Activated CD8-positive, alpha-beta memory T cell treated with anti-CD3 and anti-CD28 coated beads, Interleukin-2, amount 50 U/mL, for 24 hours (primary cell): ENCODE measurements around the gene BRD7.

Source experiments
- DNase-seq: peaks from one replicate; pipeline ENCODE4 v3.0.0-alpha.2; 2020; ENCODE audit errors: extremely low read depth

Gene BRD7

DNA sequence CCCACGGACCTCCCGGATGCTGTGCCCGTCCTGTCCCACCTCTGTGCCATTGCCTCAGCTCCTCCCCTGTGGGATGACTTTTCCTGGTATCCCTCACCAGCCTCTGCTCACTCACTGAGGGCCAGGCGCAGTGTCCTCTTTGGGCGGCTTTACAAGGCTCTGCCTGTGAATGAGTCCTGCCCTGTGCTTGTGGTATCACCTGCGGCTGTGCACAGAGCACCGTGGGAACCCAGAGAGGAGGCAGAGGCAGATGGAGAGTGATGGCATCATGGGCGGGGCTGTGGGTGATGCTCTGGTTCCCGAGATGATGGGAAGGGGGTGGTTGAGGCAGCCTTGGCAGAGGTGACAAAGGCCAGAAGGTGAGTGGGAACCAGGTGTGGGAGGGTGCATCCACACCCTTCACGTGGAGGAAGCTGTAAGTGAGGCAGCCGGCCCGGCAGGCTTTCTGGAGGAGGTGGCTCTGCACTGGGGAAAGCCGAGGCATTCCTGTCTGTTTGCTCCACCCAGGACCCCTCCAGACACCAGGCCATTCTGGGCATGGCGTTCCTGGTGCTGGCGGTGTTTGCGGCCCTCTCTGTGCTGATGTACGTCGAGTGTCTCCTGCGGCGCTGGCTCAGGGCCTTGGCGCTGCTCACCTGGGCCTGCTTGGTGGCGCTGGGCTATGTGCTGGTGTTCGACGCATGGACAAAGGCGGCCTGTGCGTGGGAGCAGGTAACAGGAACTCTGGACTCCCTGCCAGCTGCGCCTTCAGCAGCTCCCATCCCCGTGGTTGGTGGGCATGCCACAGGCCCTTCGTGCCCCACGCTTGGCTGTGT is 78.6 kb downstream of the BRD7 start:
- DNase-seq, result no peak

DNA sequence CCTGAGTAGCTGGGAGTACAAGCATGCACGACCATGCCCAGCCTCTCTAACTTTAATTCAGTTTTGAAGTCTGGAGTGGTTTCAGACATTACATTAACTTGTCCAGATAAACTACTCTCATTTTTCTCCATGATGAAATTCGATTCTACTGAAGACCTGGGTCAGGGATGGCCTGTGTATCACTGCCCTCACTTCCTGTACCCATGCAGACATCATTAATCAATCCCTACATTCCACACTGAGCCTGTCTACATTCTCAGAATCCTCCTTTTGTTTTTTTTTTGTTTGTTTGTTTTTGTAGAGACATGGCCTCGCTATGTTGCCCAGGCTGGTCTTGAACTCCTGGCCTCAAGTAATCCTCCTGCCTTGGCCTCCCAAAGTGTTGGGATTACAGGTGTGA is 79.9 kb downstream of the BRD7 start:
- no peak for DNase-seq

DNA sequence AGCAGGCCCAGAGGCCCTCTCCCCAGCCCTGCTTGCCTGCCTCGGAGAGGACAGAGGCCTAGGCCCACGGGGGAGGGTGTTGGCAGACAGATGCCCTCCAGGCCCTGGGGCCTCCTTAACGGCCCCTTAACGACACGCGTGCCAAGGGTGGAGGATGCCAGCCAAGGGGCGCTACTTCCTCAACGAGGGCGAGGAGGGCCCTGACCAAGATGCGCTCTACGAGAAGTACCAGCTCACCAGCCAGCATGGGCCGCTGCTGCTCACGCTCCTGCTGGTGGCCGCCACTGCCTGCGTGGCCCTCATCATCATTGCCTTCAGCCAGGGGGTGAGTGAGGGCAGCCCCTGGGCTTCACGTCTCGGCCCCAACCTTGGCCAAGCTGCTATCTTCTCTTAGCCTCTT is 80.8 kb downstream of the BRD7 start:
- no peak for DNase-seq

DNA sequence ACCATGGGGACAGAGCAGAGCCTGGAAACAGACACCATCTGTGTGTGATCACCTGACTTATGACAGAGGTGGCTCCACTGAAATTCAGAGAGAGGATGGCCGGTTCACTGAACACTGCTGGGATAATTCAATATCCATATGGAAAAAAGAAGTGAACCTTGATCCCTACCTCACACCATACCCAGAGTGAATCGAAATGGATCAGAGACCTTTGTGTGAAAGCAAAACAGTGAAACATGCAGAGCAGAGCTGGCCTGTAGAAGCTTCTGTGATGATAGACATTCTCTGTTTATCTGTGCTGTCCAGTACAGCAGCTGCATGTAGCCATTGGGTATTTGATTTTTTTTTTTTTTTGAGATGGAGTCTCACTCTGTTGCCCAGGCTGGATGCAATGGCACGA is 82.1 kb downstream of the BRD7 start:
- no peak for DNase-seq

DNA sequence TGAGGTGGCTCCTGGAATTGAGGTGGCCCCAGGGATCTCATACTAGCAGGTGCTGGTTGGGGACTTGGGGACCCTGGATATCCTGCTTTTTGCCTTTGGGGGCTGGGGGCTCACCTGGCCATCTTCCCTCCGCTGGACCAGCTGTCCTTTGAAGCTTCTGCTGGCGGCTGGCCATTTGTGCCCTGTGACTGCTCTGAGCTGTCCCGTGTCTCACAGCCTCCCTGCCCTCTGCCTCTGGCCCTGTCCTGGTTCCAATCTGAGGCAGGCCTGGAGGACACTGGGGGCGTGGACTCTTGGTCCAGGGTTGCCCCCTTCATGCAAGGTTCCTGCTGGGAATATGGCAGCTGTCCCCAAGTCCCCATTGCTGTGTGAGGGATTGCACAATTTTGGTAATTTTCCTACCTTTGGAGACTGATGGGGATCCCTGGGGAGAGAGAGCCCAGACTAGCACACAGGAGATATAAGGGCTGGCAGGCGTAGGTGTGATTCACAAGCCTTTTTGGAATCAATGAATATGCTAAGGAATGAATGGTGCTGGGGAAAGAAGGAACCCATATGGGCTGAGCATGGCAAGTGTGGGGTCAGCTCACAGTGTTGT is 83.3 kb downstream of the BRD7 start:
- no peak for DNase-seq

DNA sequence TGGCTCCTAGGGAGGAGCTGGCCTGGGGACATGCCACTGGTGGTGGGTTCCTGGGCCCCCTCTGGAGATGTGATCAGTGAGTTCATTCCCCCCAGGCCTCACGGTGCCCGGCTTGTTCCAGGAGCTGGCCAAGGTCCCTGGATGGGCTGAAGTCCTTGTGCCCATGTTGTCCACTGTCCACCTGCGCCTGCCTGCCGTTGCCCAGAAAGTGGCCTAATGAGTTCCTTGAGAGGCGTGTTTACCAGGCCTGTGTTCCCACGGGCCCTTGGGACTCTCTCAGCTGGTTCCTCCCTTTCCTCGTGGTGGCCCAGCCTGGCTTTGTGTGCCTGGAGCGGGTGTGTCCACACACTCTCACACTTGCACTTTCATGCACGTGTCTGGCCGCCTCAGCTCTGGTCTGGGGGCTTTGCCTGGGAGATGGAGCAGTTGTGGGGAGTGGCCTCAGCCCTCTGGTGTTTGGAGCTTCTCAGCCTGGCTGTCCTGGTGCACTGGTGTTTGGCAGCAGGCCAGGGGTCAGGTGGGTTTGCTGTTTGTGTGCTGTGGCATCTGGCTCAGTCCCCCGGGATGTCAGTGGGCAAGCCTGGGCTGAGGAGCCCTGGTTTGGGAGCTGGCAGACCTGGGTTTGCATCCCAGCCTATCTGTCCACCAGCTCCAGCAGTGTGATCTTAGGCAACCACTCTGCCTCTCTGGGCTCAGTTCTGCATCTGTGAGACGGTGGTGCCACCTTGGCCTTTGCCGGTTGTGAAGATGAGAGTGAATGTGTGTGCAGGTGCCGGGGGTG is 84.5 kb downstream of the BRD7 start:
- no peak for DNase-seq

DNA sequence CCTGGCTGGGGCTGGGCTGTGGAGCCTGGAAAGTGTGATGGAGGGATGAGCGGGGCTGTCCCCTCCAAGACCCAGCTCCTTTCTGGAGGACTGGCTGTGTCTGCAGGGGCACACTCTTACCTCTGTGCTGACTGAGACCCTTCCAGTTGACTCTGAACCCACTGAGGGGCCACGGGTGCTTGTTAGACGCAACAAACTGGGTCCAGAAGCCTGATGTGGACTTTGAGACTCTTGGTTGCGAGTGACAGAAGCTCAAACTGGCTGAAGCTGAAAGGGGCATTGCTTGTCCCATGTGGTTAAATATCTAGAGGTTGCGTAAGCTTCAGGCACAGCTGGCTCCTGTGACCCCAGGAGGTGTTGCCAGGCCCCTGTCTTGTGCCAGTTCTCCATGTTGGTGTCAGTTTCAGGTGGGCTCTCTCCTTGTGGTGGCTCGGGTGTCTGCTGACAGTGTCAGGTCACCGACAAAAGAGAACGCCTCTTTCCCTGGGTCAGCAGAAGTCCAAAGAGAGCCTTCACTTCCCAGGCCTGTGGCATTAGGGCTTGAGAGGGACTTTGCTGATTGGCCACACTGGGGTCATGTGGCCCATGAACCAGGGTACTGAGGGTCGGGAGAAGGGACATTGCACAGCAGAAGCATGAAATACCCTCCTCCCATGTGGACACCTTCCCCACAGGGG is 85.7 kb downstream of the BRD7 start:
- DNase-seq, result no peak

DNA sequence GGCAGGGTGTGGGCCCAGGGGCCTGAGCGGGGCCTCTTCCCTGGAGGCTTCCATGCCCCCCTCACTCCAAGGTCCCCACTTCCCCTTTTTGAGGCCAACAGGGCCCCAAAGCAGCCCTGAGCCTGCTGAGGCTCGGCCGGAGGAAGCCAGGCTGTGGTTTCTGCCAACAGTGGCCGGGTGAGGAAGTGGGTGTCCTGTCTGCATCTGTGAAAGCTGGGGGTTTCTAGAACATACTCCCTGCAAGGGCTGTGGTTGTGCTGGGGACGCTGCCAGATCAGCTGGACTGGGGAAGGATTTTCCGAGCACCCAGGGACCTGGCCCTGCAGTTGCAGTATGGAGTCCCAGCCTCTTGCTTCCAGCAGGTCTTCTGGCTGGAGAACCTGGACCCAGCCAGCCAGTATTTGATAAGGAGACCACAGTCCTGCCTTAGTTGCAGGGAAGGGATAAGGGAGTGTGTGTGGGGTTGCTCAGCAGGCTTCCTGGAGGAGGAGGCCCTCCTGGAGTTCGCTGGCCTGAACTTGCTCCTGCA is 86.7 kb downstream of the BRD7 start:
- no peak for DNase-seq

DNA sequence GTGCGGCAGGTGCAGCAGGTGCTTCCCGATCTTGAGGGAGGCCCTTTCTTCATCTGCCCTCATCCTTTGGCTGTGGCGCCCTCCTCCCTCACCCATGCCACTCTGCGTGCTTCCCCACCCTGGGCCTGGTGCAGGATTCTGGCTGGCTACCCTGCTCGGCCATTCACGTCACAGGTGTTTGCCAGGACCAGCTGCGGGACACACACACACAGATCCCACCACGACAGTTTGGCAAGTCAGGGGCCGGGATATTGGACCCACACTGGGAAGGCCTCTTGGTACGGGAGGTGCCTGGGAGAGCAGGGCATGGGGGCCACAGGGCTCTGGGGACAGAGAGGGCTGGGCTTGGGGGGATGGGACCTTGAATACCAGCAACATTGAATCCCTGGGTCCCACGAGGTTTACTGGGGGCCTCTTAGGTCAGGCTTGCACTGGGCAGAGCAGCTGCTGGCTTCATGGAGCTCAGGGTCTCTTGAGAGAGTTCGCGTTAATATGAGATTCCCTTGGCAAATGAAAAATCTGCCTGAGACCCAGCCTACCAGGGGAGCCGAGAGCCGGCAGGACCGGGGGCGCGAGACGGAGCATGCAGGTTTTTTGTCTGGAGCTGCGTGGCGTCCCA is 87.3 kb downstream of the BRD7 start:
- no peak for DNase-seq

DNA sequence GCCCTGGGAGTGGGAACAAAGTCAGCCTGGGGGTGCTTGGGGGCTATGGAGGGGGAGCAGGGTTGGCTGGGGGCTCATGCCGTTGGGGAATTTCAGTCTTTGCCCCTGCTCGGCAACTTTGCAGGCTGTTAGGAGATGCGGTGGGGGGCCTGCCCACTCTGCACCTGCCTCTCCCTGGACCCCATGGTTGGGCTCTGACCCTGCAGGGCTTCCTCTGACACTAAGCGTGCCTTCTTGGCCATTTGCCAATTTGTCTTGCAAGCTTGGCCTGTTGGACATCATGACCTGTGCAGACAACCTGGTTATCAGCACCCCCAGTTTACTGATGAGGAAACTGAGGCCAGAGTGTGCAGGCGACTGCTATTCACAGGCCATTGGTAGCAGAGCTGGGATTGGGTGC is 87.9 kb downstream of the BRD7 start:
- no peak for DNase-seq

DNA sequence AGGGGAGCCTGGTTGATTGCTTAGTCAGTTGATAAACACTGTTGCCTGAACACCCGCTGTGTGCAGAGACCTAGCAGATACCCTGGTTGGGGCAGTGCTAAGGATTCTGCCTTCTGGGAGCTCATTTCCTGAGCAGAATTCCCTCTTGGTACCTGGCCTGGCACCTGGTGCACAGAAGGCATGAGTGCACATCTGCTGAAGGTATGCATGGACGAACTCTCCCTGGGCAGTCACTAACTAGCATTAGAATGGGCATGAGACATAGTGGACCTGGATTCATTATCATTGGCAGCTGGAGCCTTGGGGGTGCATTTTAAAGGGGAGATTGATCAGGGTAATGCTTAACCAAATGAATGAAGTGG is 89.3 kb downstream of the BRD7 start:
- DNase-seq, result no peak

DNA sequence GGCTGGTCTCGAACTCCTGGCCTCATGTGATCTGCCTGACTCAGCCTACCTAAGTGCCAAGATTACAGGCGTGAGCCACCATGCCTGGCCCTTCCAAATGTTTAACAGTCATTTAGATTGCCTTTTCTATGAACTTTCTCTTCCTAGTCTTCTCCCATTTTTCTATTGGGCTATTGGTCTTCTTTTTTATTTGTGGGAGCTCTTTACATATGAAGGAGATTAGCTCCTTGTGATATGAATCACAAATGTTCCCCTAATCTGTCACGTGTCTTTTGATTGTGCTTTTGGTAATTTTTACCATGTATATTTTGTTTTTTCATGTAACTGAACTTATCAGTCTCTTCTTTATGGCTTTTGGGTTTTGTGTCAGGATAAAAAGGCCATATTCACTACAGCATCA is 90.5 kb downstream of the BRD7 start:
- DNase-seq, result no peak

DNA sequence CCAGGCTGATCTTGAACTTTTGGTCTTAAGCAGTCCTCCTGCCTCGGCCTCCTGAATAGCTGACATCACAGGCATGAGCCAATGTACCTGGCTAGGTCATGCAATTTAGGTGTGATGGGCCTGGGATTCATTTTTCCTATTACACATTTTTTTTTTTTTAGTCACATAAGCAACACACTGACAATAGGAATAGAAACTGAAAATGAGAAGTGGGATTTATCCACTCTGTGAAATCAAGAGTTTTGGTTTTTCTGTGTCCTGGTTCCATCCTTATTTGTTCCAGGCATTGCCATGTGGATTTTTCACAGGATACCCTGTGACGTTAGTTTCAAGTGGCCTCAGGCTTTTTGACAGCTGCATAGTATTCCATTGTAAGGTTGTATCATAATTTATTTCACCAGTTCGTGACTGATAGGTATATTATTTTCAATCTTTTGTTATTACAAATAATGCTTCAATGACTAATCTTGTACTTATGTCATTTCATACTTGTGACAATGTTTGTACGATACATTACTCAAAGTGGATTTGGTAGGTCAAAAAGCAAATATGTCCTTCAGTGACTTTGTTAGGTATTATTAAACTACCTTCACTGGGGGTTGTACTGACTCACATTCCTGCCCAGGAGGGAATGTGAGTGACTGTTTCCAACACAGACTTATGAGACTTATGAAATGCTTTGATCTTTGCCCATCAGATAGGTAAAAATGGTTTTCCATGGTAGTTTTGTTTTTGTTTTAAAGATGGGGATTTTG is 91.8 kb downstream of the BRD7 start:
- DNase-seq, result no peak

DNA sequence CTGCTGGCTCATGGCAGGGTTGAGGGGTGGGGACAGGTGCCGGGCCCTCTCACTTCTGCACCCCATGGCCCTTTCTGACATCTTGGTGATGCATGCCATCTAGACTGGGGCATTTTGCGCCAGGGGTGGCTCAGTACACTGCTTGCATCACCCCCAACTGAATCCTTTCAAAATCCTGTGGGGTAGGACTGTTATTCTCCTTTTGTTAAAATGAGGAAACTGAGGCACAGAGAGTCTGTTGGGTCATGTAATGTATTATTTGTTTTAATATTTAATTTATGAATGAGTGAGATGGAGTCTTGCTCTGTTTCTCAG is 92.5 kb downstream of the BRD7 start:
- no peak for DNase-seq

DNA sequence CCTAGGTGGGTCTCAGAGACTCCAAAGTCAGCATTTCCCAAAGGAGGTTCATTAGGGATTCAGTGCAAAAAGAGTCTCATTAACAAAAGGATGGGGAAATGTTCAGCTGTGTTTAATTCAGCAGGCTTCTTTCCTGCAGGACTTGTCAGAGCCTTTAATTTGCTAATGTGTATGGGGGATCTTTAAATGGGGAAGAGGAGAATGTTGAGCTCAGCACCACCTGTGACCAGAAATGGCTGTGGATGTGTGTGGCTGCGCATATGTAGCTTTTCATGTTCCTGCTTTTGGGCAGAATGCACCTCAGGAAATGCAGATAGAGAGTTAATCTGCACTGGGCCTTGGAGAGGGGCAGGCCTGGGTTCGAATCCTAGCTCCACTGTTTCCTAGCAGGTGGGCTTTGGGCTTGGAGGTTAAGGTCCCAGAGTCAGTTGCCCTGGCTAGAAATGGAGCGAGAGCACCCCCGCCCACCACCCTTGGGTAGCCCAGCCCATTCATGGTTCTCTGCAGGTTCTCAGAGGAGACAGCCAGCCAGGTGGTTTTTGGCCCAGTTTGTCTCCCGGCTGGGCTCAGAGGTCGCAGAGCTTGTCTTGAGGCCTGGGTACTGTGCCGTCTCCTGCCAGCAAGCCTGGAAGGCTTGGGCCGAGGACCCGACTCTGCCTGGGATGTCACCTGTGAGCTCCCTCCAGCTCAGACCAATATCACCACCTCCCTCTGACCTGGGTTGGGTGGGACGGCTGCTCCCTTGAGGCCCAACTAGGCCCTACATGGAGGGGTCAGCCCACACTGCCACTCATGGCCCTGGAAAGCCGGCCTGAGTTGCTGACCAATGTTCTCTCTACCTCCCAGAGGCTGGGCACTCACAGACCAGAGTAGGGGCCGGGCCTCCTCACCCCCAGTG is 93.1 kb downstream of the BRD7 start:
- DNase-seq, result no peak

DNA sequence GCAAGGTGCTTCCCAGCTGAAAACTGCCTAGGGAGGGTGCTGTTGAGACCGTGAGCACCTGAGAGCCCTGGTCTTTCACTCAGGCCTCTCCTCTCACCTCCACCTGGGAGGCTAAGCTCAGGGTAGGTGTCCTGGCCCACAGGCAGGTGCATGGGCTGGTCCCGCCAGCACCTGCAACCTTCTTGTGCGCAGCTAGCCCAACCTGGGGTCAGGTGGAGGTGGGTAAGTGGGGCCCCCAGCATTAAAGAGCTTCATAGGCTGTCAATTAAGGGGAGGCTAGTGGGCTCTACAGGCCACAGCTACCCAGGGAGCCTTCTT is 93.7 kb downstream of the BRD7 start:
- no peak for DNase-seq

DNA sequence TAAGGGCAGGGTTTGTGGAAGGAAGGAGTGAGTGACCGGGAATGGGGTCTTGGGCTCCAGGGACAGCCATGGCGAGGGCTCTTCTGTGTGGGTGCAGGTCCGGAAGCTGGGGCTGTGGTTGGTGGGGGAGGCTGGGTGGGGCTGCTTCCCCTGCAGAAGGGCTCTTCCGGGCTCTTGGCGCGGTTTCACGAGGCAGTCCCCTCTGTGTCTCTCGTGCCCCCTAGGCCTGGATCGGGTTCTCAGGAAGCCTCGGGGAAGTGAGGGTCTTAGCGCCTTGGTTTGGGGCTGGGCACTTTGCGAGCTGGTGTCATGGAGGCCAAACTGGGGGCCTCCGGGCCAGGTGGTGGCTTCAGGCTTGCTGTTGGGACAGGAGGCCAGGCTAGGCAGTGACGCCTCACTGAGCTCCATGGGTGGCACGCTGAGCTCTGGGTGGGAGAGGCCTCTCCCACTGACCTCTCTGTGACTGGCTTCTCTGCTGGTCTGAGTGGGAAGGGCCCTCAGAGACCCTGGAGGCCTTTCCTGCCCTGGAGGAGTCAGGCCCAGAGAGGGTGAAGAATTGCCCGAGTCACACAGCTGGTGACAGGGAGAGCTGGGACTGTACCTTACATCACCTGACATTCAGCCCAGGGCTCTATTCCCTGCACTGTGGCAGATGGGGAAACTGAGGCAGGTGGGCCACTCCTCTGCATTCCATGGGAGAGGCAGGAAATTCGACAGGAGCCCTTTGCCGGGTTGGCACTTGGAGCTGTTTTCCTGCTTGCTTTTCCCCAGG is 94.3 kb downstream of the BRD7 start:
- no peak for DNase-seq

DNA sequence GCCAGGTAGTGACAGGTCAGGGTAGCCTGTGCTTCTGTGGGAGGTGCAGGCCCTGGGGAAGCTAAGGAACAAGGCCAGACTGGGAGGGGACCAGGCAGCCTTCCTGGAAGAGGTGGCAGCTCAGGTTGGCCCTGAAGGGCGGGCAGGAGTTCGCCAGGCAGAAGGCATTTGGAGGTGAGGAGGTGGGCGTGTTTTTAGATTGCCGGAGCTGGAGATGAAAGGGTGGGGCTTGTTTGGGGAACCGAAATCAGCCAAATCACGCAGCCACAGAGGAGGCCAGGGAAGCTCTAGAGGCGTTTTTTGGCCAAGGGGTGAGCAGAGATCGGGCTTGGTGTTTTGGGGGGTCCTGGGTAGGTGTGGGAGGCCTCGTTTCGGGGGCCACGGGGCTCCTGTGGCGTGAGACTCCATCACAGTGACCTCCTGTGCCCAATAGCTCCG is 94.9 kb downstream of the BRD7 start:
- no peak for DNase-seq

DNA sequence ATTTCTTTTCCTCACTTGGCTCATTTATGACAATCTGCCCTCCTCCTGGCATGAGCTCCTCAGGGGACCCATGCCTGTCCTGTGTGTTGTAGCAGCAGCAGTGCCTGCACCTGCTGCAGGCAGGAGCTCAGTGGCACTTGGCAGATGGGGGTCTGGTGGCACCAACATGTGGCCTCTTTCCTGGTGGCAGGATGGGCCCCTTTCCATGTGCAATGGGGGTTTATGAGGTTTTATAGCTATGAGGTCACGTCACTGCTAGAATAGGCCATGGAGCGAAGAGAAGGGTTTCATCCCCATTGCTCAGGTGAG is 95.5 kb downstream of the BRD7 start:
- no peak for DNase-seq
